ENCODE results near the gene RHBDF1. TPM values are rescaled to one million over a fixed set of nuclear protein-coding genes. Genes with fewer than 3 reads are reported as not detected.

Gene RHBDF1
- total RNA-seq, 1 experiment from 2014 or later: 60.8 TPM

DNA sequence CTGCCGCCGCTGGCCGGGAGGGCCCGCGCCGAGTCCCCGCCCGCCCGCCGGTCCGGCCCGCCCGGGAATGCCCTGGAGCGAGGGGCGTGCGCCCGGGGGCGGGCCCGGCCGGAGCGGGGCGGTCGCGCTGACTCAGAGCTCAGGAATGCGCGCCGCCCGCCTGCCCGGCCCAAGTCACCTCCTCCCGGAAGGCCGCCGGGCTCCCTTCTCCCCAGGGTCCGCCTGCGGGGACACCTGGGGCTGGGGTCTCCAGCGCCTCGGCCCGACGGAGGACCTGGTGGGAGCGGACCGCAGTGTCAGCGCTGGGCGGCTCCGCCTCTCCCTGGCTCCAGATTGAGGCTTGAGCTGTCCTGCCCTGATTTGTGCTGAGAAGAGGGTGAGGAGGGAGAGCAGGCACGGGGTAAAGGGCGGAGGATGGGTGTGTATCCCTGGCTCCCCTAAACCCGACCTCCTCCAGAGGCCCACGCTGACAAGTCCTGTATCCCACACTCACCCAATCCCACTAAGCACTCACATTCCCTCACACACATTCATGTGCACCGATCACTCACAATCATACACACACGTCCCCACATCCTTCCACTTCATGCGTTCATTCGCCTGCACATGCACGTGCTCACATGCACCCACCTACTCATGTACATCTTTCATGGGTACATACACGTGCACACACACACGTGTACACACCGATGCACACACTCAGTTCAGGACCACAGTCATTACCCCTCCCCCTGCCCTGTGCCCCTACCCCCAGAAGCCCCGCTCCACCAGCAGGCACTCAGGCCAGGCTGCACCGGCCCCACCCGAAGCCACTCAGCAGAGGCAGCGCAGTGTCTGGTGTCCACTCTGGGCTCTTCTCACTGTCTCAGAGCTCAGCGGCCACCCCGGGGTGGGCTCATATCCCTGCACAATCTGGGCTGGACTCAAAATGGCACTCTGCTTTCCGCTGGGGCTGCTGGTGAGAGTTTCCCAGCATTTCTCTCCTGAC, at the start of gene RHBDF1 (continued):
- TF ChIP-seq, protein P1, sequence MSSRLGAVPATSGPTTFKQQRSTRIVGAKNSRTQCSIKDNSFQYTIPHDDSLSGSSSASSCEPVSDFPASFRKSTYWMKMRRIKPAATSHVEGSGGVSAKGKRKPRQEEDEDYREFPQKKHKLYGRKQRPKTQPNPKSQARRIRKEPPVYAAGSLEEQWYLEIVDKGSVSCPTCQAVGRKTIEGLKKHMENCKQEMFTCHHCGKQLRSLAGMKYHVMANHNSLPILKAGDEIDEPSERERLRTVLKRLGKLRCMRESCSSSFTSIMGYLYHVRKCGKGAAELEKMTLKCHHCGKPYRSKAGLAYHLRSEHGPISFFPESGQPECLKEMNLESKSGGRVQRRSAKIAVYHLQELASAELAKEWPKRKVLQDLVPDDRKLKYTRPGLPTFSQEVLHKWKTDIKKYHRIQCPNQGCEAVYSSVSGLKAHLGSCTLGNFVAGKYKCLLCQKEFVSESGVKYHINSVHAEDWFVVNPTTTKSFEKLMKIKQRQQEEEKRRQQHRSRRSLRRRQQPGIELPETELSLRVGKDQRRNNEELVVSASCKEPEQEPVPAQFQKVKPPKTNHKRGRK (CRISPR knock-in tag; IDR thresholded peaks at IDR 0.05; ENCODE audit: borderline replicate concordance): no peak
- TF ChIP-seq, protein P2, sequence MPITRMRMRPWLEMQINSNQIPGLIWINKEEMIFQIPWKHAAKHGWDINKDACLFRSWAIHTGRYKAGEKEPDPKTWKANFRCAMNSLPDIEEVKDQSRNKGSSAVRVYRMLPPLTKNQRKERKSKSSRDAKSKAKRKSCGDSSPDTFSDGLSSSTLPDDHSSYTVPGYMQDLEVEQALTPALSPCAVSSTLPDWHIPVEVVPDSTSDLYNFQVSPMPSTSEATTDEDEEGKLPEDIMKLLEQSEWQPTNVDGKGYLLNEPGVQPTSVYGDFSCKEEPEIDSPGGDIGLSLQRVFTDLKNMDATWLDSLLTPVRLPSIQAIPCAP (CRISPR knock-in tag; IDR thresholded peaks at IDR 0.05): no peak
- TF ChIP-seq TEAD1 (CRISPR knock-in tag; IDR thresholded peaks at IDR 0.05): peak; percentile 81; the same call in 1 of the 2 replicates
- 0 out of 2 replicates have a peak, but pooled peaks have one; percentile 34 for TF ChIP-seq ETV6 (CRISPR knock-in tag; IDR thresholded peaks at IDR 0.05)
- no peak for TF ChIP-seq RELA (CRISPR knock-in tag; IDR thresholded peaks at IDR 0.05; ENCODE audit: borderline replicate concordance)
- 0 out of 2 replicates have a peak, but pooled peaks have one; percentile 53 for TF ChIP-seq GTF2I (CRISPR knock-in tag; conservative IDR thresholded peaks at IDR 0.05)
- TF ChIP-seq ZNF263 (CRISPR knock-in tag; IDR thresholded peaks at IDR 0.05; ENCODE audit: low read depth): no peak
- TF ChIP-seq, protein P3, sequence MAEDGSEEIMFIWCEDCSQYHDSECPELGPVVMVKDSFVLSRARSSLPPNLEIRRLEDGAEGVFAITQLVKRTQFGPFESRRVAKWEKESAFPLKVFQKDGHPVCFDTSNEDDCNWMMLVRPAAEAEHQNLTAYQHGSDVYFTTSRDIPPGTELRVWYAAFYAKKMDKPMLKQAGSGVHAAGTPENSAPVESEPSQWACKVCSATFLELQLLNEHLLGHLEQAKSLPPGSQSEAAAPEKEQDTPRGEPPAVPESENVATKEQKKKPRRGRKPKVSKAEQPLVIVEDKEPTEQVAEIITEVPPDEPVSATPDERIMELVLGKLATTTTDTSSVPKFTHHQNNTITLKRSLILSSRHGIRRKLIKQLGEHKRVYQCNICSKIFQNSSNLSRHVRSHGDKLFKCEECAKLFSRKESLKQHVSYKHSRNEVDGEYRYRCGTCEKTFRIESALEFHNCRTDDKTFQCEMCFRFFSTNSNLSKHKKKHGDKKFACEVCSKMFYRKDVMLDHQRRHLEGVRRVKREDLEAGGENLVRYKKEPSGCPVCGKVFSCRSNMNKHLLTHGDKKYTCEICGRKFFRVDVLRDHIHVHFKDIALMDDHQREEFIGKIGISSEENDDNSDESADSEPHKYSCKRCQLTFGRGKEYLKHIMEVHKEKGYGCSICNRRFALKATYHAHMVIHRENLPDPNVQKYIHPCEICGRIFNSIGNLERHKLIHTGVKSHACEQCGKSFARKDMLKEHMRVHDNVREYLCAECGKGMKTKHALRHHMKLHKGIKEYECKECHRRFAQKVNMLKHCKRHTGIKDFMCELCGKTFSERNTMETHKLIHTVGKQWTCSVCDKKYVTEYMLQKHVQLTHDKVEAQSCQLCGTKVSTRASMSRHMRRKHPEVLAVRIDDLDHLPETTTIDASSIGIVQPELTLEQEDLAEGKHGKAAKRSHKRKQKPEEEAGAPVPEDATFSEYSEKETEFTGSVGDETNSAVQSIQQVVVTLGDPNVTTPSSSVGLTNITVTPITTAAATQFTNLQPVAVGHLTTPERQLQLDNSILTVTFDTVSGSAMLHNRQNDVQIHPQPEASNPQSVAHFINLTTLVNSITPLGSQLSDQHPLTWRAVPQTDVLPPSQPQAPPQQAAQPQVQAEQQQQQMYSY (CRISPR knock-in tag; IDR thresholded peaks at IDR 0.05): no peak; the same call in 1 of the 2 replicates
- TF ChIP-seq, protein P4, sequence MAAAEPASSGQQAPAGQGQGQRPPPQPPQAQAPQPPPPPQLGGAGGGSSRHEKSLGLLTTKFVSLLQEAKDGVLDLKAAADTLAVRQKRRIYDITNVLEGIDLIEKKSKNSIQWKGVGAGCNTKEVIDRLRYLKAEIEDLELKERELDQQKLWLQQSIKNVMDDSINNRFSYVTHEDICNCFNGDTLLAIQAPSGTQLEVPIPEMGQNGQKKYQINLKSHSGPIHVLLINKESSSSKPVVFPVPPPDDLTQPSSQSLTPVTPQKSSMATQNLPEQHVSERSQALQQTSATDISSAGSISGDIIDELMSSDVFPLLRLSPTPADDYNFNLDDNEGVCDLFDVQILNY (CRISPR knock-in tag; IDR thresholded peaks at IDR 0.05): peak; percentile 17; the same call in 1 of the 2 replicates

DNA sequence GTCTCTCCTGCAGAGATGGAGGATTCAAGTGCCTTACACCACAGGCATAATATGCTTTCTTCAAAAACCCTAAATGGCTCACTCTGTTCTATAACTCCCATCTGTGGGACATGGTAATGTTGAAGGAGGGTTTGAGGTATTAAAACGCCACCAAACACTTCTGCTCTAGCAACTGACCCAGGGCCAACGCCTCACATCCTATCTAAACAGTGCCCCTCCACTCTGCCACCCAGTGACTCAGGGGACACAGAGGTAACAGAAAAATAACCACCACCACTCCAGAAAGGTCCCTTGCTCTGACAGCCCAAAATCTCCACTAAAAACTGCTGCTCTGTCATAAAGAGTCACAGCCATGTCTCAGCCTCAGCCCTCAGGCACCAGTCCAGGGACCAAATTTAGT, 48.3 kb upstream of the RHBDF1 start:
- DNase-seq (ENCODE audit: low spot score): no peak
- Mint-ChIP-seq H3K4me1 (no peaks in the 10 kb centered on the region), H3K27me3 (ENCODE audit: low read depth) (no peaks in the 10 kb centered on the region), H3K4me3 (no peak overlapping the region), H3K36me3 (peaks cover 9% of the 10 kb centered on the region), H3K27ac (peak overlapping the region; percentile 68), H3K9me3 (no peaks in the 10 kb centered on the region)
- POLR2A ChIA-PET: no interaction called here
- CTCF ChIA-PET: interaction anchor here (1.2 to 5.6 kb wide), 3 partner anchors 15 to 242 kb away, joined by 4 to 73 read pairs (median 4); no protein-coding TSS in a partner anchor
- ATAC-seq: no peak
- TF ChIP-seq SMAD4 (CRISPR knock-in tag; IDR thresholded peaks at IDR 0.05) (no peak), RELA (CRISPR knock-in tag; IDR thresholded peaks at IDR 0.05; ENCODE audit: borderline replicate concordance) (no peak), CREM (CRISPR knock-in tag; IDR thresholded peaks at IDR 0.05) (no peak), ZNF138 (CRISPR knock-in tag; conservative IDR thresholded peaks at IDR 0.05) (no peak), KAT7 (CRISPR knock-in tag; IDR thresholded peaks at IDR 0.05; ENCODE audit: borderline replicate concordance) (no peak), HMGA2 (CRISPR knock-in tag; IDR thresholded peaks at IDR 0.05) (no peak), NR1H2 (CRISPR knock-in tag; IDR thresholded peaks at IDR 0.05) (no peak), SMAD3 (CRISPR knock-in tag; IDR thresholded peaks at IDR 0.05; ENCODE audit: borderline replicate concordance) (no peak), ESRRA (CRISPR knock-in tag; IDR thresholded peaks at IDR 0.05; ENCODE audit: borderline replicate concordance) (no peak), ZNF232 (CRISPR knock-in tag; IDR thresholded peaks at IDR 0.05) (no peak), ZBTB21 (CRISPR knock-in tag; IDR thresholded peaks at IDR 0.05; ENCODE audit: borderline replicate concordance) (no peak), RORB (CRISPR knock-in tag; IDR thresholded peaks at IDR 0.05) (no peak)
- TF ChIP-seq, protein P5, sequence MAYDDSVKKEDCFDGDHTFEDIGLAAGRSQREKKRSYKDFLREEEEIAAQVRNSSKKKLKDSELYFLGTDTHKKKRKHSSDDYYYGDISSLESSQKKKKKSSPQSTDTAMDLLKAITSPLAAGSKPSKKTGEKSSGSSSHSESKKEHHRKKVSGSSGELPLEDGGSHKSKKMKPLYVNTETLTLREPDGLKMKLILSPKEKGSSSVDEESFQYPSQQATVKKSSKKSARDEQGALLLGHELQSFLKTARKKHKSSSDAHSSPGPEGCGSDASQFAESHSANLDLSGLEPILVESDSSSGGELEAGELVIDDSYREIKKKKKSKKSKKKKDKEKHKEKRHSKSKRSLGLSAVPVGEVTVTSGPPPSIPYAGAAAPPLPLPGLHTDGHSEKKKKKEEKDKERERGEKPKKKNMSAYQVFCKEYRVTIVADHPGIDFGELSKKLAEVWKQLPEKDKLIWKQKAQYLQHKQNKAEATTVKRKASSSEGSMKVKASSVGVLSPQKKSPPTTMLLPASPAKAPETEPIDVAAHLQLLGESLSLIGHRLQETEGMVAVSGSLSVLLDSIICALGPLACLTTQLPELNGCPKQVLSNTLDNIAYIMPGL (CRISPR knock-in tag; IDR thresholded peaks at IDR 0.05): no peak
- TF ChIP-seq, protein P3 (CRISPR knock-in tag; IDR thresholded peaks at IDR 0.05): no peak
- TF ChIP-seq, protein P2 (CRISPR knock-in tag; IDR thresholded peaks at IDR 0.05): no peak

Data from WTC11 (cell line).